HepG2 (cell line): Measurements from ENCODE around the gene NELFCD. TPM values are rescaled to one million over a fixed set of nuclear protein-coding genes. Genes with fewer than 3 reads are reported as not detected.
A peak's percentile ranks its signal among the peaks of the same experiment; 100 is the strongest.

Experiments used
- ATAC-seq: fragments of 200-7000 bp; cut with Tn5 transposase; 3 replicates; pipeline ENCODE4 v1.9.1; 2020; ENCODE audit warnings: mild to moderate bottlenecking, moderate library complexity
- Bru-seq: library from RNA; stranded (reverse); fragments of 400-500 nt; gene quantifications from one replicate; lab custom pipeline; 2021; lab: Mats Ljungman, UMichigan
- BruChase-seq, 2 experiments: library from RNA; stranded (reverse); fragments of 400-500 nt; gene quantifications; one replicate each; lab custom pipeline; 2021; lab: Mats Ljungman, UMichigan
- BruUV-seq: library from RNA; stranded (reverse); fragments of 400-500 nt; replicated peaks from 2 replicates; lab custom pipeline; 2021; lab: Mats Ljungman, UMichigan
- CTCF ChIA-PET: fragments of 300-600 bp; formaldehyde crosslinking; extraction: SDS; loops from one replicate; lab custom pipeline; 2021; ENCODE audit warnings: low total read pairs, inconsistent platforms, low intra/inter-chr PET ratio; lab: Yijun Ruan, JAX
- POLR2A ChIA-PET: fragments of 350-600 bp; sonication (Branson Sonifier 250); formaldehyde crosslinking; loops from one replicate; lab custom pipeline; 2020; ENCODE audit warnings: antibody characterized with exemption, inconsistent platforms; lab: Yijun Ruan, JAX
- DNase-seq: peaks from one replicate; pipeline ENCODE4 v3.0.0-alpha.2; 2015; ENCODE audit warnings: low spot score
- FAIRE-seq: peaks from 3 replicates; lab custom pipeline; 2011; peaks lifted over from hg19 to GRCh38; lab: Jason Lieb, UNC
- H2AFZ ChIP-seq: one replicate; pipeline ENCODE4 v1.6.1; 2011; ENCODE audit warnings: low read length, inconsistent platforms
- H3K27ac ChIP-seq: fragments of 300-600 bp; 3 replicates; pipeline ENCODE4 v1.8.0; 2011; ENCODE audit warnings: mixed run types, mild to moderate bottlenecking, mixed read lengths, low read length, inconsistent platforms; ENCODE audit not compliant: insufficient read depth; ENCODE audit errors: extremely low read length
- H3K27me3 ChIP-seq, 2 experiments: fragments of 200-600 bp in 1 of 2; 2 replicates in 1 of 2; 3 replicates in 1 of 2; pipeline versions ENCODE4 v1.6.0 to v1.8.0; 2011; ENCODE audit warnings: low read length in 2 of 2, mild to moderate bottlenecking in 2 of 2, moderate library complexity in 2 of 2, inconsistent platforms in 1 of 2; ENCODE audit not compliant: insufficient read depth in 2 of 2, control insufficient read depth in 1 of 2
- H3K36me3 ChIP-seq, 2 experiments: fragments of 200-600 bp in 1 of 2; replicated peaks in 1 of 2; 2 replicates in 1 of 2; 3 replicates in 1 of 2; pipeline versions ENCODE4 v1.5.1 to v1.8.0; 2011; ENCODE audit warnings: low read length in 2 of 2, inconsistent platforms in 1 of 2; ENCODE audit not compliant: insufficient read depth in 2 of 2, control insufficient read depth in 1 of 2
- H3K4me1 ChIP-seq: 2 replicates; pipeline ENCODE4 v1.5.1; 2012; ENCODE audit warnings: low read length, inconsistent platforms; ENCODE audit not compliant: insufficient read depth
- H3K4me2 ChIP-seq: 2 replicates; pipeline ENCODE4 v1.6.0; 2011; ENCODE audit warnings: low read depth, low read length, inconsistent platforms
- H3K4me3 ChIP-seq, 3 experiments: fragments of 200-600 bp in 1 of 3; sonication (generic), shearing (Covaris generic) in 1 of 3; replicated peaks in 1 of 3; 2 replicates each; pipeline ENCODE4 v1.5.1; 2011 to 2016; ENCODE audit warnings: low read length in 3 of 3, inconsistent platforms in 2 of 3, low read depth in 2 of 3, mild to moderate bottlenecking in 2 of 3, control low read depth in 1 of 3, mixed read lengths in 1 of 3; ENCODE audit not compliant: insufficient read depth in 1 of 3
- H3K79me2 ChIP-seq: one replicate; pipeline ENCODE4 v1.6.1; 2011; ENCODE audit warnings: low read length, inconsistent platforms; ENCODE audit not compliant: insufficient read depth
- H3K9ac ChIP-seq: 2 replicates; pipeline ENCODE4 v1.6.0; 2011; ENCODE audit warnings: mild to moderate bottlenecking, low read depth, low read length, inconsistent platforms; ENCODE audit not compliant: insufficient read depth
- H3K9me3 ChIP-seq: 2 replicates; pipeline ENCODE4 v1.5.1; 2012; ENCODE audit warnings: mild to moderate bottlenecking, low read length
- H4K20me1 ChIP-seq: 2 replicates; pipeline ENCODE4 v1.6.0; 2011; ENCODE audit warnings: inconsistent platforms, mild to moderate bottlenecking, low read length, moderate library complexity; ENCODE audit not compliant: insufficient read depth
- FOXA1 ChIP-seq, 2 experiments: fragments of 450-650 bp in 1 of 2; sonication (generic) in 1 of 2; formaldehyde crosslinking in 1 of 2; IDR thresholded peaks; 2 replicates each; pipeline versions ENCODE4 v1.4.0 to v1.6.1; 2016 to 2020; ENCODE audit warnings: missing genetic modification reagents in 1 of 2
- RELA ChIP-seq: sonication (generic); formaldehyde crosslinking; IDR thresholded peaks from 2 replicates; pipeline ENCODE4 v1.4.0; 2020; ENCODE audit warnings: missing genetic modification reagents
- SNAPC2 ChIP-seq: sonication (generic); formaldehyde crosslinking; IDR thresholded peaks from 2 replicates; pipeline ENCODE4 v1.8.1; 2022; ENCODE audit warnings: mild to moderate bottlenecking, missing genetic modification reagents
- THYN1 ChIP-seq: sonication (generic); formaldehyde crosslinking; IDR thresholded peaks from 2 replicates; pipeline ENCODE4 v1.8.1; 2023; ENCODE audit warnings: low read depth, mild to moderate bottlenecking, moderate library complexity, missing genetic modification reagents, borderline replicate concordance
- ZBTB10 ChIP-seq: sonication (generic); formaldehyde crosslinking; IDR thresholded peaks from 2 replicates; pipeline ENCODE4 v1.4.0; 2020; ENCODE audit warnings: missing genetic modification reagents, borderline replicate concordance
- ZBTB20 ChIP-seq: sonication (generic); formaldehyde crosslinking; IDR thresholded peaks from 2 replicates; pipeline ENCODE4 v1.8.1; 2023; ENCODE audit warnings: missing genetic modification reagents, low read depth, mild to moderate bottlenecking, borderline replicate concordance
- ZBTB33 ChIP-seq: sonication (generic); formaldehyde crosslinking; IDR thresholded peaks from 2 replicates; pipeline ENCODE4 v1.4.0; 2020; ENCODE audit warnings: missing genetic modification reagents
- ZFY ChIP-seq: sonication (generic); formaldehyde crosslinking; IDR thresholded peaks from 2 replicates; pipeline ENCODE4 v1.4.0; 2020; ENCODE audit warnings: missing genetic modification reagents
- WGBS: methylation state at CpG from one replicate; pipeline ENCODE4 v1.1.6; 2017; ENCODE audit warnings: low lambda C conversion rate; 5-methylcytosine and 5-hydroxymethylcytosine counted together
- in situ Hi-C: cut with HindIII; loops from 2 replicates; pipeline ENCODE4 v1.10.0; 2017; ENCODE audit warnings: low pct_unique_long_range_greater_than_20kb; ENCODE audit not compliant: extremely low pct_ligation_motif_present
- intact Hi-C: fragments of 100-400 bp; cut with micrococcal nuclease; formaldehyde crosslinking; loops from one replicate; pipeline ENCODE4 v1.10.0; 2022; ENCODE audit not compliant: unreplicated experiment
- long read RNA-seq, 2 experiments: library from RNA in 1 of 2; library from polyadenylated mRNA in 1 of 2; stranded (forward) in 1 of 2; unstranded in 1 of 2; transcript quantifications; one replicate each; pipeline ENCODE4 v2.0.0, GENCODE V29; 2019 to 2022
- polyA minus RNA-seq, 3 experiments: library from RNA; depleted of rRNA, polyadenylated mRNA; stranded (reverse); fragments of >200 nt; gene quantifications; 2 replicates each; pipeline ENCODE4 v1.2.3, GENCODE V29; 2011; ENCODE audit warnings: low replicate concordance in 1 of 3
- polyA plus RNA-seq, 8 experiments: library from polyadenylated mRNA; depleted of rRNA in 3 of 8; stranded (reverse) in 7 of 8; unstranded in 1 of 8; fragments of >200 nt; fragmentation: Illumina TruSeq in 4 of 8; extraction: Trizol in 4 of 8; gene quantifications; 2 replicates each; pipeline versions ENCODE4 v1.2.1 to v1.2.3, GENCODE V29; 2011 to 2016; ENCODE audit warnings: low read depth in 4 of 8, missing spikeins in 1 of 8, mixed read lengths in 1 of 8; ENCODE audit not compliant: insufficient read depth in 1 of 8
- total RNA-seq, 5 experiments: library from RNA; depleted of rRNA; stranded (reverse); fragments of >200 nt; fragmentation: Illumina TruSeq; extraction: Trizol; gene quantifications; 2 replicates each; pipeline ENCODE4 v1.2.3, GENCODE V29; 2016; ENCODE audit warnings: low read depth in 1 of 5

Gene NELFCD, protein sequence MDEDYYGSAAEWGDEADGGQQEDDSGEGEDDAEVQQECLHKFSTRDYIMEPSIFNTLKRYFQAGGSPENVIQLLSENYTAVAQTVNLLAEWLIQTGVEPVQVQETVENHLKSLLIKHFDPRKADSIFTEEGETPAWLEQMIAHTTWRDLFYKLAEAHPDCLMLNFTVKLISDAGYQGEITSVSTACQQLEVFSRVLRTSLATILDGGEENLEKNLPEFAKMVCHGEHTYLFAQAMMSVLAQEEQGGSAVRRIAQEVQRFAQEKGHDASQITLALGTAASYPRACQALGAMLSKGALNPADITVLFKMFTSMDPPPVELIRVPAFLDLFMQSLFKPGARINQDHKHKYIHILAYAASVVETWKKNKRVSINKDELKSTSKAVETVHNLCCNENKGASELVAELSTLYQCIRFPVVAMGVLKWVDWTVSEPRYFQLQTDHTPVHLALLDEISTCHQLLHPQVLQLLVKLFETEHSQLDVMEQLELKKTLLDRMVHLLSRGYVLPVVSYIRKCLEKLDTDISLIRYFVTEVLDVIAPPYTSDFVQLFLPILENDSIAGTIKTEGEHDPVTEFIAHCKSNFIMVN
- 159 and 160 TPM in 2 replicates for total RNA-seq (2016; rRNA removed; fragmentation: Illumina TruSeq; extraction: Trizol)
- 40.4 and 47.8 TPM in 2 replicates for total RNA-seq (2016; cell fraction: cytosol; rRNA removed; fragmentation: Illumina TruSeq; extraction: Trizol; ENCODE audit: low read depth)
- 132 and 155 TPM in 2 replicates for total RNA-seq (2016; cell fraction: insoluble cytoplasmic fraction; rRNA removed; fragmentation: Illumina TruSeq; extraction: Trizol)
- 73.6 and 76.0 TPM in 2 replicates for total RNA-seq (2016; cell fraction: membrane; rRNA removed; fragmentation: Illumina TruSeq; extraction: Trizol)
- total RNA-seq (2016; cell fraction: nucleus; rRNA removed; fragmentation: Illumina TruSeq; extraction: Trizol) = 124 and 141 TPM in 2 replicates
- 168 and 203 TPM in 2 replicates for polyA plus RNA-seq (2011; rRNA removed)
- polyA plus RNA-seq (2011; cell fraction: cytosol; rRNA removed) = 156 and 174 TPM in 2 replicates
- 553 and 648 TPM in 2 replicates for polyA plus RNA-seq (2011; cell fraction: nucleus; rRNA removed)
- polyA plus RNA-seq (2012) = 143 and 173 TPM in 2 replicates
- 31.7 and 32.2 TPM in 2 replicates for polyA plus RNA-seq (2016; cell fraction: cytosol; fragmentation: Illumina TruSeq; extraction: Trizol; ENCODE audit: low read depth)
- 140 and 169 TPM in 2 replicates for polyA plus RNA-seq (2016; cell fraction: insoluble cytoplasmic fraction; fragmentation: Illumina TruSeq; extraction: Trizol; ENCODE audit: low read depth)
- 55.0 and 56.1 TPM in 2 replicates for polyA plus RNA-seq (2016; cell fraction: membrane; fragmentation: Illumina TruSeq; extraction: Trizol; ENCODE audit: low read depth)
- polyA plus RNA-seq (2016; cell fraction: nucleus; fragmentation: Illumina TruSeq; extraction: Trizol; ENCODE audit: insufficient read depth, low read depth) = 254 and 278 TPM in 2 replicates
- polyA minus RNA-seq (2011; rRNA and poly(A)+ RNA removed; ENCODE audit: low replicate concordance) = 150 and 192 TPM in 2 replicates
- 74.9 and 79.5 TPM in 2 replicates for polyA minus RNA-seq (2011; cell fraction: cytosol; rRNA and poly(A)+ RNA removed)
- polyA minus RNA-seq (2011; cell fraction: nucleus; rRNA and poly(A)+ RNA removed) = 224 and 244 TPM in 2 replicates
- percentile 96 among the genes with signal in this experiment for Bru-seq, nascent RNA
- percentile 98 among the genes with signal in this experiment for BruChase-seq, experiment 1, labeled RNA remaining after a 6-hour chase
- percentile 97 among the genes with signal in this experiment for BruChase-seq, experiment 2, labeled RNA remaining after a 2-hour chase
- long read RNA-seq, experiment 1, transcript NELFCD-213 (15 exons, 2,305 nt) = major isoform, 209 of 298 reads
- long read RNA-seq, experiment 1, partial matches to known transcripts = 32 of 298 reads
- long read RNA-seq, experiment 1, other reads (novel, unspliced or antisense) = 57 of 298 reads
- long read RNA-seq, experiment 2, transcript NELFCD-213 (15 exons, 2,305 nt) = major isoform, 148 of 286 reads
- long read RNA-seq, experiment 2, partial matches to known transcripts = 70 of 286 reads
- long read RNA-seq, experiment 2, other reads (novel, unspliced or antisense) = 66 of 286 reads

GRCh38 chr20:58980711-58981627 is at the start of gene NELFCD:
NELFCD (plus strand) TSS chr20:58981256; CDS start chr20:58981310, 54 bp downstream.
- H4K20me1 ChIP-seq = peaks cover 21% of the 10 kb centered on the region
- H3K4me2 ChIP-seq = peak within 1 kb of the TSS; percentile 87
- 20% methylated on average over 49 of the region's 109 CpGs for WGBS
- peak within 1 kb of the TSS; percentile 75 to 85 (median 80) for H3K4me3 ChIP-seq
- DNase-seq (peak; percentile 90), ATAC-seq (peak; percentile 92), FAIRE-seq (no peak)
- peak within 1 kb of the TSS; percentile 84 for H3K9ac ChIP-seq
- peak within 1 kb of the TSS; percentile 74 for H3K27ac ChIP-seq
- no peaks in the 10 kb centered on the region; a peak in 1 of 5 replicates for H3K27me3 ChIP-seq
- H3K79me2 ChIP-seq = peaks cover 45% of the 10 kb centered on the region
- in situ Hi-C loops (loop anchor here (5.0 kb wide), 1 partner anchor 89 kb away; no protein-coding TSS in a partner anchor), intact Hi-C loops (loop anchor here (1.0 to 5.0 kb wide), 4 partner anchors 10 to 89 kb away; partner anchors contain the start of genes ATP5F1E and TUBB1)
- CTCF ChIA-PET = no interaction called here
- peaks cover 57% of the 10 kb centered on the region for H3K4me1 ChIP-seq
- POLR2A ChIA-PET = interaction anchor here (0.6 to 6.7 kb wide), 16 partner anchors 11 to 1353 kb away, joined by 3 to 68 read pairs (median 6); partner anchors contain the start of gene ATP5F1E
- H2AFZ ChIP-seq = no peak within 1 kb of the TSS
- TSS peak; percentile 82 for BruUV-seq
- H3K36me3 ChIP-seq = peaks cover 1 to 9% of the 10 kb centered on the region in 2 experiments; a peak in 4 of 5 replicates
- peaks cover 2% of the 10 kb centered on the region; the same call in 1 of the 2 replicates for H3K9me3 ChIP-seq
- TF ChIP-seq RELA (CRISPR knock-in tag) (no peak; the same call in 1 of the 2 replicates), ZBTB33 (CRISPR knock-in tag) (no peak; the same call in 1 of the 2 replicates), ZFY (CRISPR knock-in tag) (peak; percentile 83), ZBTB10 (CRISPR knock-in tag) (no peak), SNAPC2 (peak; percentile 75), ZBTB20 (peak; percentile 76; the same call in 1 of the 2 replicates), THYN1 (CRISPR knock-in tag) (no peak), FOXA1 (IDR thresholded peaks at IDR 0.05) (no peak), FOXA1 (CRISPR knock-in tag; IDR thresholded peaks at IDR 0.05) (no peak)
